ENCODE measurements around the gene C22orf23. TPM values are rescaled to one million over a fixed set of nuclear protein-coding genes. Genes with fewer than 3 reads are reported as not detected.
"Not testable (repeated sequence)": the region's sequence is repeated elsewhere in the genome, so short reads cannot be mapped to it uniquely, and the experiment has no call there.

The C22orf23 gene
- total and polyA plus RNA-seq, 9 of the 15 experiments (the other 6 are each of a cell fraction or from before 2014, with no cell fraction given) = 0.25 to 1.0 (median 0.53) TPM

DNA sequence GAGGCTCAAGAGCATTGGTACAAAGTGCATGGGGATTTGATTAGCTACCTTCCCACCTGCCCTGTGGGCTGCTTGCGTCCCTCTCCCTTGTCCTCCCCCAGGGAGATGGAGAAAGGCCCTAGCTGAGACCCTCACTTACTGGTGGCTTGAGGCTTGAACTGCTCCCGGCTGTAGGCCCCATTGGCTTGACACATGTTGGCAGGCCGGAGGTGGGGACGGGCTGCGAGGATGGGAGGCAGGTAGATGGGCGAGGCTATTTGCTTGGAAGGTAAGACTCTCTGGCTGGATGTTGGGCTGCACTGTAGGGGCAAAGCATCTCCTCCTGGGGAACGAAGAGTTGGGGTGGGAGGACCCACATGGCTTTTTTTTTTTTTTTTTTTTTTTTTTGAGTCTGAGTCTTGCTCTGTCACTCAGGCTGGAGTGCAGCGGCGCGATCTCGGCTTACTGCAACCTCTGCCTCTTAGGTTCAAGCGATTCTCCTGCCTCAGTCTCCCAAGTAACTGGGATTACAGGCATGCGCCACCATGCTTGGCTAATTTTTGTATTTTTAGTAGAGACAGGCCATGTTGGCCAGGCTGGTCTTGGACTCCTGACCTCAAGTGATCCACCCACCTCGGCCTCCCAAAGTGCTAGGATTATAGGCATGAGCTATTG lies 6.1 kb downstream of the C22orf23 start:
- DNase-seq (ENCODE audit: extremely low read depth in 1 of 4, low spot score in 3 of 4); H3K27me3 ChIP-seq (ENCODE audit: control insufficient read depth in 2 of 2, insufficient read depth in 2 of 2, low read length in 2 of 2); H3K9ac ChIP-seq (ENCODE audit: insufficient read depth in 1 of 2, low read depth in 2 of 2, low read length in 2 of 2); FAIRE-seq; H3K9me3 ChIP-seq (replicated peaks; ENCODE audit: control insufficient read depth, insufficient read depth, low read depth, low read length); H3K4me1 ChIP-seq (replicated peaks in 1 of 2; ENCODE audit: control insufficient read depth in 2 of 2, insufficient read depth in 2 of 2, low read length in 2 of 2); H2AFZ ChIP-seq (ENCODE audit: low read depth, low read length); H3K4me3 ChIP-seq; CTCF ChIA-PET (ENCODE audit: low intra/inter-chr PET ratio); H3K36me3 ChIP-seq (ENCODE audit: control insufficient read depth, insufficient read depth, low read length); BruUV-seq (replicated peaks); H3K9me1 ChIP-seq (ENCODE audit: control insufficient read depth, insufficient read depth, low read length); H3K27ac ChIP-seq (ENCODE audit: extremely low read depth, low read depth, low read length); H3K79me2 ChIP-seq (ENCODE audit: control insufficient read depth, insufficient read depth, low read length); in situ Hi-C loops (cut with MboI); intact Hi-C loops (cut with micrococcal nuclease); ATAC-seq; H3K4me2 ChIP-seq (ENCODE audit: insufficient read depth, low read length); H4K20me1 ChIP-seq (replicated peaks; ENCODE audit: control insufficient read depth, insufficient read depth, low read length): not testable (repeated sequence)
- POLR2A ChIA-PET = interaction anchor here (0.6 to 1.1 kb wide), 3 partner anchors 9 to 103 kb away, joined by 3 read pairs; partner anchors contain the start of gene ANKRD54
- 0 out of 2 replicates have a peak, but pooled peaks have one; percentile 31 for TF ChIP-seq POLR2G (IDR thresholded peaks at IDR 0.05; ENCODE audit: low read depth, low read length)
- 85% methylated on average over 6 of the region's 14 CpGs for WGBS (ENCODE audit: insufficient coverage, low coverage, missing lambda C conversion rate)

DNA sequence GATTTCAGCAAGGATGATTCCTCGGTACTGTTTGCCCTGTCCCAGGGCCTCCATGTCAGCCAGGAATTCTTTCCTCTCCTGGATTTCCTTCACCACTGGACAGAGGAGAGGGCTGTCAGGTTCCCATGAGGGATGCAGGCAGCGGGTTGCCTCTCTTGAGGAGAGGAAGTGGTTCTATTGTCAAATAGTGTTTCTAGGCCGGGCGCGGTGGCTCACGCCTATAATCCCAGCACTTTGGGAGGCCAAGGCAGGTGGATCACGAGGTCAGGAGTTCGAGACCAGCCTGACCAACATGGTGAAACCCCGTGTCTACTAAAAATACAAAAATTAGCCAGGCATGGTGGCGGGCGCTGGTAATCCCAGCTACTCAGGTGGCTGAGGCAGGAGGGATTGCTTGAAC lies 9.0 kb downstream of the C22orf23 start:
- H3K9ac ChIP-seq (ENCODE audit: insufficient read depth in 1 of 2, low read depth in 2 of 2, low read length in 2 of 2); H2AFZ ChIP-seq (ENCODE audit: low read depth, low read length); intact Hi-C loops (cut with micrococcal nuclease); H3K4me3 ChIP-seq; POLR2A ChIA-PET; H3K9me3 ChIP-seq (replicated peaks; ENCODE audit: control insufficient read depth, insufficient read depth, low read depth, low read length); DNase-seq (ENCODE audit: extremely low read depth in 1 of 4, low spot score in 3 of 4); FAIRE-seq; H4K20me1 ChIP-seq (replicated peaks; ENCODE audit: control insufficient read depth, insufficient read depth, low read length); ATAC-seq; BruUV-seq (replicated peaks); in situ Hi-C loops (cut with MboI); H3K9me1 ChIP-seq (ENCODE audit: control insufficient read depth, insufficient read depth, low read length); H3K4me1 ChIP-seq (replicated peaks in 1 of 2; ENCODE audit: control insufficient read depth in 2 of 2, insufficient read depth in 2 of 2, low read length in 2 of 2); H3K79me2 ChIP-seq (ENCODE audit: control insufficient read depth, insufficient read depth, low read length); H3K27me3 ChIP-seq (ENCODE audit: control insufficient read depth in 2 of 2, insufficient read depth in 2 of 2, low read length in 2 of 2); H3K36me3 ChIP-seq (ENCODE audit: control insufficient read depth, insufficient read depth, low read length); H3K4me2 ChIP-seq (ENCODE audit: insufficient read depth, low read length); CTCF ChIA-PET (ENCODE audit: low intra/inter-chr PET ratio); H3K27ac ChIP-seq (ENCODE audit: extremely low read depth, low read depth, low read length): not testable (repeated sequence)
- WGBS (ENCODE audit: insufficient coverage, low coverage, missing lambda C conversion rate) = 74% methylated on average over 2 of the region's 11 CpGs

Measured in K562 (cell line).